22Rv1 (cell line): ENCODE measurements around the gene CDKN3.

Source experiments
- H3K27ac ChIP-seq: fragments of 450-650 bp; 2 replicates; pipeline ENCODE4 v1.5.1; 2017
- ZFX ChIP-seq: fragments of 450-650 bp; IDR thresholded peaks from 2 replicates; pipeline ENCODE4 v1.6.1; 2017; ENCODE audit warnings: antibody characterized with exemption, borderline replicate concordance
- TF ChIP-seq, protein P1 (sequence below): fragments of 450-650 bp; IDR thresholded peaks from 2 replicates; pipeline ENCODE4 v1.5.1; 2017; ENCODE audit warnings: mild to moderate bottlenecking

CDKN3 gene

DNA sequence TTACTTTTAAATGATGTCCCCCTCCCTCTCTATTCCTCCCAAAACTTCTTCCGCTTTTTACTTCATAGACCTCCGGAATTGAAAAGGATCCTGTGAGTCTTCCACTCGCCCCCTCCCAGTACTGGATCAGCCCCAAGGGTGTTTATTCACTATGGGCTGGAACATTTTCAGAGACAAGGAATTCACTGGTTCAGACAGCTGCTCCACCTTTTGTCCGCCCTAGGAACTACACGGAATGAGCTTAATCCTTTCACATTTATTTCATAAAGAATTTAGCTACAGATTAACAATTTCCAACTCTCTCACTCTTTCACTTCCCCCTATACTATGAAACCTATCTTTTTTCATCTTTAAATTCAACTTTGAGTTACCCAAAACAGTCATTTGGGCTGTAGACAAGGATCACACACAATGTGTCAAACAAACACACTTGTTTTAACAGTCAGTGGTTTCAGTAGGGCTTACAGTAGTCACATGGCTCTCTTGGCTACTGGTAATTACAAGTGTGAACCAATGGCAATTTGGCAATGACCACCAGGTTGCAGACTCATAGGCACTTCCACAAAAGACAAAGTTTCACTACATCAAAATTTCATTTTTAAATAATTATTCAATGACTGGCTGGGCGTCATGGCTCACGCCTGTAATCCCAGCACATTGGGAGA, 23.8 kb downstream of the CDKN3 start:
- no peak for TF ChIP-seq ZFX
- TF ChIP-seq, protein P1, sequence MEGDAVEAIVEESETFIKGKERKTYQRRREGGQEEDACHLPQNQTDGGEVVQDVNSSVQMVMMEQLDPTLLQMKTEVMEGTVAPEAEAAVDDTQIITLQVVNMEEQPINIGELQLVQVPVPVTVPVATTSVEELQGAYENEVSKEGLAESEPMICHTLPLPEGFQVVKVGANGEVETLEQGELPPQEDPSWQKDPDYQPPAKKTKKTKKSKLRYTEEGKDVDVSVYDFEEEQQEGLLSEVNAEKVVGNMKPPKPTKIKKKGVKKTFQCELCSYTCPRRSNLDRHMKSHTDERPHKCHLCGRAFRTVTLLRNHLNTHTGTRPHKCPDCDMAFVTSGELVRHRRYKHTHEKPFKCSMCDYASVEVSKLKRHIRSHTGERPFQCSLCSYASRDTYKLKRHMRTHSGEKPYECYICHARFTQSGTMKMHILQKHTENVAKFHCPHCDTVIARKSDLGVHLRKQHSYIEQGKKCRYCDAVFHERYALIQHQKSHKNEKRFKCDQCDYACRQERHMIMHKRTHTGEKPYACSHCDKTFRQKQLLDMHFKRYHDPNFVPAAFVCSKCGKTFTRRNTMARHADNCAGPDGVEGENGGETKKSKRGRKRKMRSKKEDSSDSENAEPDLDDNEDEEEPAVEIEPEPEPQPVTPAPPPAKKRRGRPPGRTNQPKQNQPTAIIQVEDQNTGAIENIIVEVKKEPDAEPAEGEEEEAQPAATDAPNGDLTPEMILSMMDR: peak; percentile 76
- peak overlapping the region; percentile 17; the same call in 1 of the 2 replicates for H3K27ac ChIP-seq

DNA sequence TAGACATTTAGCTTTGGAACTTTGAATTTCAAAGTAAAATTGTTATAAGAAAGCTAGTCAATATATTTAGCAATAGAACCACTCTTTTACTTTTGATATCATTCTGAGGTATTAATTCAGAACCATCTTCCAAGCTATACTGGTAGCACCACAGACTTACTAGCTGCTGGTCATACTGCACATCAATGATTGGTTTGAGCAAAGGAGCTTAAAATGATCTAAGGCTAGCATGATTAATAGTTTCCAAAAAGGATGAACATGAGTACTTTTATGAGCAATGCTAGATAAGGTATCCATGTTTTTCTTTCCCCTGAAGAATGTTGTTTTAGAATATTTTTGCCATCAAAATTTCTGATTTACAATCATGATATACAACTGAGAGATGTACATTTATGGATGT, 27.2 kb downstream of the CDKN3 start:
- H3K27ac ChIP-seq: no peak overlapping the region
- no peak for TF ChIP-seq ZFX
- TF ChIP-seq, protein P1: no peak

DNA sequence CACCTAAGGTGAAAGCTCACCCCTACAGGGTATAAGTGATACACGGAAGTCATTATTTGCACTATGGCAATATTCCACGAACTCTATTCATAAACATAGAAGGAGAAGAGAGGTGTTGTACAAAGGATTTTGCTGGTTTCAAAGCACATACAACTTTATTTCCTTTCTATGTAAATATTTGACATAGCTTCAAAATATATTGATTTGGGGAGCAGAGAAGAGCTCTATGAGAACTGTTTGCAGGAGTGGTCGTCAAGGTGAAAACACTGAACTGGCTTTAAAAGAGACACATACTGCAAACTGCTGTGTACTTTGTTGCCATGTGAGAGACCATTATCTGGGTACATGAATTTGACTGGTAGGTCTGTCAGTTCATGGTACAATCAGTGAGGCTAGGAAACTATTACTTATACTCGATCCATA, 27.7 kb downstream of the CDKN3 start:
- no peak for TF ChIP-seq ZFX
- TF ChIP-seq, protein P1: no peak
- H3K27ac ChIP-seq: no peak overlapping the region

DNA sequence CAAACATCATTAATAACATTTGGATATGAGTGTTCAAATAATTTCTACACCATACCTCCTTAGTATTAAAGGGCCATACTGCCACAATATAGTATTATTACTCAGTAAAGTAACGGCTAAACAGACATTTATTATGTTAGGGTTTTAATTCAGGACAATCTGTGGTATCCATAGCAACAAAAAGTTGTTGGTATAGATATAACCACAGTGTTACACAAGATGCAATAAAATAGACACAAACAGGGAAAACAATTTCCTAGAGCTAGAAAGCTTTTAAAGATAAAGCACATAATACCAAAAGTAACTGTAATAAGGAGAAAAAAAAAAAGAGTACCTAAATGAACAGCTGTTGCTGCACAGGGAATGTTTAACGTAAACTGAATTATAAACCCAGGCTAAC, 28.3 kb downstream of the CDKN3 start:
- no peak overlapping the region for H3K27ac ChIP-seq
- TF ChIP-seq, protein P1: no peak
- TF ChIP-seq ZFX: no peak

DNA sequence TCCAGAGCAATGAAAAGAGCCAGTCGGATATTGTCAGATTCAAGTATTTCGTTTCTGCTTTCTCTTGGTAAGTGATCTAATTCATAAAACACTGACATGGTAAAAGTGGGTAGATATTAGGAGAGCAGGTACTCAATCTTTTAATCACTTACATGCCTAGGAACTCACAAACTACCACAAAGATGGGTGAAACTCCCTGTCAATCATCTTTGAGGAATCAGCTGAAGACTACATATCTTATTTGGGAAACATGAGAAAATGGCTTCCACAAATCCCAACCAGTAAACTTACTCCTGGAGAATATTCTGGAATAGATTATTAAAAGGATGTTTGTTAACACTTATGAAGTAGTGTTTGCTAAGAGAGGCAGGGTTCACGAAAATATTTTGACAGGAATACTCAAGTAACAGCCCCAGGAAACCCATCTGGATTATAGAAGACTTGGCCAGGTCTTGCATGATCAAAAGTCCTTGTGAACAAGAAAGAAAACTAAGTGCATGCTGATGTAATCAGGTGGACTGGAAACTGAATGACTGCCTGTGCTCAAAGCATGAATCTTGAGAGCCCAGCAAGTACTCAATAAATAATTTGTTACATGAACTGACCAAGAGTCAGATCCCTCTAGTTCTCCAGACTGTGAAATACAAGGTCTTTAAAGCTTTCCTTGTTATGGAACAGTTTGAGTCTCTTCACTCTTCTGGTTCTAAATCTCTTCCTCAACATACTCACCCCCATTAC, 28.9 kb downstream of the CDKN3 start:
- no peak for TF ChIP-seq ZFX
- TF ChIP-seq, protein P1: no peak
- H3K27ac ChIP-seq: no peak overlapping the region

DNA sequence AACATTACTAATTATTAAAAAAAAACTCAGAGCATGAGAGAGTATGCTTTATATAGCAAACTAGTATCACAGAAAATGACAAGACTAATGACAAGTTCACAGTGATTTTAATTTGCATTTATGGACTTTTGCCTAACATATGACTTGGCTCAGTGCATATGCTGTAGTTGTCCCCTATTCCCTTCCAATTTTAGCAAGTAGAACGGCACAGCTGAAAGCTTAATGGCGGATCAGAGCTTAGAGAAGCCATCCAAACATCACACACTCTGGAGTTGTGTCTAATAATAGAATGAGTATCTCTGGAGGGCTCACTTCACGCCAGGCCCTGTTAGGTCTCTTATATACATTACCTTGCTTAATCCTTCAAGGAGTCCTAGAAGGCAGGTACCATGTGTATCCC, 31.1 kb downstream of the CDKN3 start:
- no peak overlapping the region for H3K27ac ChIP-seq
- TF ChIP-seq, protein P1: no peak
- TF ChIP-seq ZFX: no peak

DNA sequence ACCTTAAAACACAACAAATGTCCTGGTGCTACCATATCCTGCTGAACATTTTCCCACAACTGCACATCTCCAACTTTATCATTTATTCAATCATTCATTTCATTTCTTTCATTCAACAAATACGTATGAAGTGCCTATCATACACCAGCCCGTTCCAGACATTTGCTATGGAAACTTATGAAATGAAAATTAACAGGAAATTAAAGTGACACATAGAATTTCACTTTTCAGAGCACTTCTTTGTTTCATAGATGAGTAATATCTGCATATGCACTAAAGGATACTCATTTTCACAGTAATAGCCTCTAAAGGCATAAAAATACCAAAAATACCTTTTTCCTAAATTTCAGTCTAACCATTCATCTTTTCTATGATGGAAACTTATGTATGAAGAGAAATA, 31.7 kb downstream of the CDKN3 start:
- H3K27ac ChIP-seq: no peak overlapping the region
- TF ChIP-seq, protein P1: no peak
- TF ChIP-seq ZFX: no peak
